T-helper 2 cell treated with Interferon-gamma antibody and Interleukin-4, amounts not matched to agents 100 ng/mL and 5 ng/mL, for 36 hours (primary cell): ENCODE results near the gene HSPA2. TPM values are rescaled to one million over a fixed set of nuclear protein-coding genes. Genes with fewer than 3 reads are reported as not detected.

ENCODE experiments used
- intact Hi-C: fragments of 100-400 bp; cut with micrococcal nuclease; formaldehyde crosslinking; loops from one replicate; pipeline ENCODE4 v1.15.1; 2023
- total RNA-seq: library from RNA; stranded (reverse); gene quantifications from 2 replicates; pipeline ENCODE4 v1.2.3, GENCODE V29; 2022

Gene HSPA2
- total RNA-seq = 3.6 and 3.8 TPM in 2 replicates

- intact Hi-C loops = loop anchor here (1.0 to 10.0 kb wide), 8 partner anchors 9 to 562 kb away; partner anchors contain the start of genes CHURC1, FNTB, MAX and PLEKHG3
These were observed at the start of gene HSPA2 for GRCh38 chr14:64540208-64541202. Gene HSPA2, plus strand, starts transcription at chr14:64540741. Its CDS starts 109 bp downstream, at chr14:64540850.

DNA sequence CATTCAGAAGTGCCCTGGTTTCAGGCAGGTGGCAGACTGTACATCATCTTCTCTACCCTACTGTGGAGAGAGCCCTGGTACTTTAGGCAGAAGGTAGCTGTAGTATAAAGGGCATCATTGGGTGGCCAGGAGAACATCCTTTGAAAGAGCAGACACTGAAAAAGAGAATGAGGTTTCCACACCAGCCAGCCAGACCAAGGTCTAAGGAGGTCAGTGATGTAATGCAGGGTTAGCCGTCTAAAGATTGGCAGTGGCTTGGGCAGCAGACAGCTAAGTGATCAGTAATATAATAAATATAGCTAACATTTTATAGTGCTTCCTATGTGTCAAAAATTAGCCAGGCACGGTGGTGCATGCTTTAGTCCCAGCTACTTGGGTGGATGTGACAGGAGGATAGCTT is 48.9 kb upstream of the HSPA2 start:
- intact Hi-C loops = no loop called here

DNA sequence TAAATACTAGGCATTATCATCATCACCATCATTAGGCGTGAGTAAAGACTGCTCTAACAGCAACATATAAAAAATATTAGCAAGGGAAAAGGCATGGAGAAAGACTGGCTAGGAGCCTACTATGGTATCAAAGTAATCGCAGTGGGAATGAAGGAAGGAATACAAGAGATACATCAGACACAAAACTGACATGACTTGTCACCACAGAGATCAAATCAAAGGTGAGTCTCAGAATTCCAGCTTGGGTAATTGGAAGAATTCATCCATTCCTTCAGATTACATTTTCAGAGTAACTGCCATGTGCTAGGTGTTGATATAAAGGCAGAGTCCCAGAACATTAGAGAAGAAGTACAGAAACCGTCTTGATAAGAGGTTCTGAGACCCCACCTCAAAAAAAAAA is 47.1 kb upstream of the HSPA2 start:
- intact Hi-C loops = no loop called here

DNA sequence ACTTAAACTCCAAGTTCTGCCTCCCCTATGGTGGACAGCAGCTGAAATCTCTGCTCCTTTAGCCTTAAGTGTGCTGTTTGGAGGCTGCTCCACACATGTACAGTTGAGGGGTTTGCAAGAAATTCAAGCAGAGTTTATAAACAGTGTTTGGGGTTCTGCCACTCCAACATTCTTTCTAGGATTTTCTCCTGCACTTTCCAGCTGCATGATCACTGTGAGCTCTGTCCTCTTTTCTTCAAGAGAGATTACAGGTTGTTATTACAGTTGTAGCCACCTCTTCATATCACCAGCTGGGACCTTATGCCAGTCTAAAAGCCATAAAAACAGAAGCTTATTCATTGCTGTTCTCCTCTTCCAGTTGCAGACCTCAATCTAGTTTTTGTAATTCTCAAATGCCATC is 45.3 kb upstream of the HSPA2 start:
- intact Hi-C loops = no loop called here

DNA sequence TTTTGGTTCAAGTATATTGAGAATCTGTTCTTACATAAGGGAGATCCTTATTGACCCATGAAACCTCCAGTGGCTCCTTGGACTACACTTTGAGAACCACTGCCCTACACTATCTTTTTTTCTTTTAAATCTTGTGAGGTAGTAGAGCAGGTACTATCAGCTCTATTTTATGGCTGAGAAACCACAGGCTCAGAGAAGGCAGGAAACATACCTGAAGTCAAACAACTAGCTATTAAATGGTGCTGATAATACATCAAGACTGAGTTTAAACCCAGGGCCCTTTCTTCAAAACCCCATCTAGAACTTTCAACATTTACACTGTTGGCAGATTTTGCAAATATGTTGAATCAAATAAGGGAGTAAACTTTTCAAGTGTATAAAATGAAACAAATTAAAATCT is 43.8 kb upstream of the HSPA2 start:
- intact Hi-C loops = loop anchor here (2.0 kb wide), 1 partner anchor 14 kb away; no protein-coding TSS in a partner anchor

- intact Hi-C loops = loop anchor here (5.0 kb wide), 3 partner anchors 33 to 648 kb away; partner anchors contain the start of genes AKAP5, MAX and SYNE2
These were observed 40.5 kb upstream of the HSPA2 start for GRCh38 chr14:64500088-64500487.

GRCh38 chr14:64501411-64502171 is 39.0 kb upstream of the HSPA2 start:
- intact Hi-C loops = loop anchor here (5.0 kb wide), 3 partner anchors 34 to 649 kb away; partner anchors contain the start of genes AKAP5, MAX and SYNE2

- intact Hi-C loops = loop anchor here (5.0 kb wide), 3 partner anchors 35 to 650 kb away; partner anchors contain the start of genes AKAP5, MAX and SYNE2
These were observed 38.1 kb upstream of the HSPA2 start for GRCh38 chr14:64502456-64502855.

- intact Hi-C loops = loop anchor here (1.0 to 5.0 kb wide), 7 partner anchors 8 to 861 kb away; partner anchors contain the start of genes AKAP5, HSPA2, MAX and MTHFD1
These were observed 37.6 kb upstream of the HSPA2 start for GRCh38 chr14:64502887-64503433.

GRCh38 chr14:64503434-64504309 is 36.9 kb upstream of the HSPA2 start, which contains the start of gene ZBTB25:
Gene ZBTB25, minus strand, starts transcription at chr14:64503838. Its CDS starts 13,305 bp downstream, at chr14:64490533.
- intact Hi-C loops = loop anchor here (1.0 to 5.0 kb wide), 8 partner anchors 8 to 861 kb away; partner anchors contain the start of genes AKAP5, CHURC1, HSPA2 and MAX

DNA sequence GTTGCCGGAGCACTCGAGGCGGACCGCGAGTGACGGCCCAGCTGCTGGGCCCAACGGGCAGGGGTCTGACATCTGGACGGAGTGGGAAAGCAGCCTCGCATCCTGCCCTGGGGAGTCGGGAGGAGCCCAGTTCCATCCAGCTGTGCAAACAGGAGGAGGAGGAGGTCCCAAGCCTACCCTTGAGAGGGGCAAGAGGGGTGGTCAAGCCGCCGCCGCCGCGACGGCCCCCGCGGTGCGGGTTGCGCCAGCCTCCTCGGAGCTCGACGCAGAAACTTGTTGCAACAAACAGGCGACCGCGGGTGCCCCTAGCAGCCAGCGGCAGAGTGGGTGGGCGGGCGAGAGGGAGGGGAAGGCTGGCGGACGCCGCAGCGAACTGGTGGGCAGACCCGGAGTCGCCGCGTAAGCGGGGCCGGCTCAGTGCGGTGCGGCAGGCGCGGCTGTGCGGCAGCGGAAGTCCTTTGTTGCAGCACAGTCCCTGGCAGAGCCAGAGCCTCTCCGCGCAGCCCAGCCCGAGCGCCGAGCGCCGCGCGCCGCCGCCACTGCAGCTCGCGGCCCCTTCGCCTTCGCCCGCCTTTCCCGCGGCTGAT is 36.1 kb upstream of the HSPA2 start, which contains the start of gene ZBTB1:
ZBTB1 (plus strand) TSS at position 461 of the 587 bp plus-strand sequence. CDS start 16,735 bp downstream, outside the sequence.
- intact Hi-C loops = loop anchor here (2.0 to 5.0 kb wide), 4 partner anchors 37 to 652 kb away; partner anchors contain the start of genes AKAP5, CHURC1, MAX and SYNE2

- intact Hi-C loops = loop anchor here (1.0 to 5.0 kb wide), 5 partner anchors 38 to 653 kb away; partner anchors contain the start of genes AKAP5, CHURC1, MAX and SYNE2
These were observed 35.4 kb upstream of the HSPA2 start for GRCh38 chr14:64504897-64505794.

DNA sequence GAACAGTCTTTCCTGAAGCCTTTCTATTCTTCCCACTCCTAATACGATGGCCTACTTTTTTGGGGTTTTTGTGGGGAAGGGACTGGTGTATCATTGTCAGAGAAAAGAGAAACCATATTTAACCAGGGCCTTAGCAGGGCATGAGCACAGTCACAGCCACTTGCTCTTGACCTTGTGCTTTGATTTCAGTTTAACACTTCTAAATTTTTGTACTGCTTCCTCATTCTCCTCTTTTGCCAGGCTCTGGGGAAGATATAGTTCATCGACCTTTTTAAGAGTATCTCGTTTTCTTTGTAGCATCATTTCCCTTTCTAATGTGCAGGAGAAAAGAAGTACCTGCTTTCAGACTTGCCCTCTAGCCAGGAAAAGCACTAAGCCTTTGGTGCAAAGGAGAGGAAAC is 33.8 kb upstream of the HSPA2 start:
- intact Hi-C loops = no loop called here

GRCh38 chr14:64507376-64508156 is 33.0 kb upstream of the HSPA2 start:
- intact Hi-C loops = no loop called here

DNA sequence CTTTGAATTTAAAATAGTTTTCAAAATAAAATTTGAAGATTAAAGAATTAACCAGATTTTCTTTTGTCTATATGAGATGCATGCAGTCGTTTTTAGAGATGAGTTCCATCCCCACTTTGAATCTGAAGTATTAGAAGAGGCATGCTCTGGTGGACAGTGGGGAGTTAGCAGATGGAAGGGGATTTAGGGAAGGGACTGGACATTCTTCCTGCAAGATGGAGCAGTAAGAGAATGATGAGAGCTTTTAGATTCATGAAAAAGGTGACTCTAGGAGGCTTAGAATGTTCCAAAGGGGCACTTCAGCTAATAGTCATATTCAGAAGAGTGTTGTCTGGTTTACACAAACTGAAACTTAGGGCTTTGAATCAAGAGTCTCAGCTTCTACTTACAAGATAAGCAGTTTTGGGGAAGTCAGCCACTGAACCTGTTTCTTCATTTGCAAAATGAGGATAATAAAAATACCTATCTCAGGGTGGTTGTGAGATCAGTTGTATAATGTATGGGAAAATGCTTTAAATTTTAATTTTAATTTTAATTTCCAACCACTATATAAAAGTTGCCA is 32.2 kb upstream of the HSPA2 start:
- intact Hi-C loops = no loop called here

DNA sequence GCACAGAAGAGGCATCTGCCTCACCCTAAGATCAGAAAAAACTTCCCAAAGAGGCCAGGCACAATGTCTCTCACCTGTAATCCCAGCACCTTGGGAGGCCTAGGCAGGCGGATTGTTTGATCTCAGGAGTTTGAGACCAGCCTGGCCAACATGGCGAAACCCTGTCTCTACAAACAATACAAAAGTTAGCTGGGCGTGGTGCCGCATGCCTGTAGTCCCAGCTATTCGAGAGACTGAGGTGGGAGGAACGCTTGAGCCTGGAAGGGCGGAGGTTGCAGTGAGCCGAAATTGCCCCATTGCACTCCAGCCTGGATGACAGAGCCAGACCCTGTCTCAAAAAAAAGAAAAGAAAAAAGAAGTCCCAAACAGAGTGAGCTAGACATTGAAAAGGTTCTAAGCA is 31.5 kb upstream of the HSPA2 start:
- intact Hi-C loops = no loop called here
